HCT116 (cell line): ENCODE data around the gene KRT17. TPM values are rescaled to one million over a fixed set of nuclear protein-coding genes. Genes with fewer than 3 reads are reported as not detected.

Experiments
- ATAC-seq: fragments of 200-7000 bp; cut with Tn5 transposase; 2 replicates; pipeline ENCODE4 v1.9.1; 2020; ENCODE audit warnings: mild to moderate bottlenecking, moderate library complexity
- BruUV-seq: library from RNA; stranded (reverse); fragments of 400-500 nt; replicated peaks from 2 replicates; lab custom pipeline; 2021; lab: Mats Ljungman, UMichigan
- CTCF ChIA-PET: fragments of 300-600 bp; sonication (Branson Sonifier 250); formaldehyde crosslinking; loops from one replicate; lab custom pipeline; 2021; ENCODE audit warnings: antibody characterized with exemption; lab: Charles Lee
- POLR2A ChIA-PET: fragments of 300-600, 350-600 bp; sonication (Branson Sonifier 250); formaldehyde crosslinking; loops from one replicate; lab custom pipeline; 2021; ENCODE audit warnings: antibody characterized with exemption; lab: Charles Lee
- RAD21 ChIA-PET, 2 experiments: fragments of 300-600 bp; sonication (Branson Sonifier 250); formaldehyde crosslinking; loops; one replicate each; lab custom pipeline; 2023; ENCODE audit warnings: low total read pairs in 2 of 2; ENCODE audit not compliant: uncharacterized antibody in 2 of 2, unreplicated experiment in 2 of 2, low non-redundant PET in 1 of 2; lab: Charles Lee
- DNase-seq: peaks from one replicate; pipeline ENCODE4 v3.0.0-alpha.2; 2010; ENCODE audit warnings: low read depth, low spot score
- H2AFZ ChIP-seq: fragments of 200-600 bp; shearing (Covaris generic), sonication (generic); 2 replicates; pipeline ENCODE4 v1.6.1; 2017; ENCODE audit warnings: low read depth, mixed run types, mixed read lengths, antibody characterized with exemption, low read length; ENCODE audit not compliant: poor library complexity, severe bottlenecking
- H3K27ac ChIP-seq: 2 replicates; pipeline ENCODE4 v1.5.1; 2012; ENCODE audit warnings: low read depth, low read length
- H3K27me3 ChIP-seq: fragments of 200-600 bp; sonication (generic); 2 replicates; pipeline ENCODE4 v1.6.1; 2016; ENCODE audit warnings: mixed run types, low read length, mixed read lengths; ENCODE audit not compliant: insufficient read depth
- H3K36me3 ChIP-seq, 2 experiments: fragments of 200-500 bp in 1 of 2; fragments of 200-600 bp in 1 of 2; sonication (Bioruptor generic) in 1 of 2; sonication (generic) in 1 of 2; 2 replicates each; pipeline versions ENCODE4 v1.5.1 to v1.6.1; 2014 to 2016; ENCODE audit warnings: low read length in 2 of 2, inconsistent platforms in 1 of 2, mixed read lengths in 1 of 2, mixed run types in 1 of 2; ENCODE audit not compliant: insufficient read depth in 2 of 2, control insufficient read depth in 1 of 2
- H3K4me1 ChIP-seq, 2 experiments: fragments of 200-600 bp in 1 of 2; sonication (generic) in 1 of 2; 2 replicates each; pipeline versions ENCODE4 v1.5.1 to v1.6.1; 2012 to 2017; ENCODE audit warnings: low read length in 2 of 2, inconsistent platforms in 1 of 2, mild to moderate bottlenecking in 1 of 2, mixed read lengths in 1 of 2, mixed run types in 1 of 2, moderate library complexity in 1 of 2; ENCODE audit not compliant: insufficient read depth in 2 of 2, control insufficient read depth in 1 of 2
- H3K4me2 ChIP-seq: fragments of 200-600 bp; sonication (generic); 2 replicates; pipeline ENCODE4 v1.6.1; 2017; ENCODE audit warnings: mixed run types, low read length, mixed read lengths
- H3K4me3 ChIP-seq, 2 experiments: fragments of 200-600 bp in 1 of 2; sonication (generic) in 1 of 2; replicated peaks in 1 of 2; 2 replicates each; pipeline ENCODE4 v1.5.1; 2011 to 2016; ENCODE audit warnings: low read length in 2 of 2, control low read depth in 1 of 2, low read depth in 1 of 2, mild to moderate bottlenecking in 1 of 2, mixed read lengths in 1 of 2, mixed run types in 1 of 2
- H3K79me2 ChIP-seq: fragments of 200-600 bp; sonication (generic); 2 replicates; pipeline ENCODE4 v1.6.1; 2017; ENCODE audit warnings: mild to moderate bottlenecking, mixed run types, low read length, moderate library complexity, mixed read lengths; ENCODE audit not compliant: insufficient read depth
- H3K9ac ChIP-seq: fragments of 200-600 bp; sonication (generic); 2 replicates; pipeline ENCODE4 v1.6.1; 2016; ENCODE audit warnings: low read length, mixed read lengths
- H3K9me2 ChIP-seq: fragments of 200-600 bp; sonication (generic), shearing (Covaris generic); 2 replicates; pipeline ENCODE4 v1.6.1; 2017; ENCODE audit warnings: mixed run types, mild to moderate bottlenecking, moderate library complexity; ENCODE audit not compliant: insufficient read depth
- H3K9me3 ChIP-seq, 2 experiments: fragments of 200-500 bp in 1 of 2; fragments of 200-600 bp in 1 of 2; sonication (Bioruptor generic) in 1 of 2; sonication (generic) in 1 of 2; 2 replicates each; pipeline ENCODE4 v1.6.1; 2014 to 2017; ENCODE audit warnings: low read length in 2 of 2, mixed read lengths in 2 of 2, inconsistent platforms in 1 of 2, low read depth in 1 of 2, mild to moderate bottlenecking in 1 of 2, mixed run types in 1 of 2, moderate library complexity in 1 of 2; ENCODE audit not compliant: control insufficient read depth in 1 of 2, insufficient read depth in 1 of 2
- H4K20me1 ChIP-seq: fragments of 200-600 bp; sonication (generic), shearing (Covaris generic); 2 replicates; pipeline ENCODE4 v1.6.1; 2017; ENCODE audit warnings: mixed run types, mild to moderate bottlenecking, moderate library complexity; ENCODE audit not compliant: insufficient read depth
- EGR1 ChIP-seq: IDR thresholded peaks from 2 replicates; pipeline ENCODE4 v1.6.1; 2012; ENCODE audit warnings: low read depth
- EZH2 ChIP-seq: fragments of 200-600 bp; sonication (generic); IDR thresholded peaks from 2 replicates; pipeline ENCODE4 v1.6.1; 2017; ENCODE audit warnings: antibody characterized with exemption, mixed run types
- JUND ChIP-seq: IDR thresholded peaks from 2 replicates; pipeline ENCODE4 v1.6.1; 2012
- POLR2A ChIP-seq: IDR thresholded peaks from 2 replicates; pipeline ENCODE4 v1.7.0; 2011; ENCODE audit warnings: borderline replicate concordance; ENCODE audit not compliant: insufficient read depth, insufficient read length; ENCODE audit errors: extremely low read depth
- RAD21 ChIP-seq: IDR thresholded peaks from 2 replicates; pipeline ENCODE4 v1.6.1; 2012; ENCODE audit warnings: low read depth, mild to moderate bottlenecking
- SIN3A ChIP-seq: IDR thresholded peaks from 2 replicates; pipeline ENCODE4 v1.6.1; 2012; ENCODE audit warnings: low read depth
- YY1 ChIP-seq: IDR thresholded peaks from 2 replicates; pipeline ENCODE4 v1.6.1; 2011; ENCODE audit warnings: low read length, low read depth, moderate library complexity, mild to moderate bottlenecking; ENCODE audit not compliant: insufficient replicate concordance; ENCODE audit errors: extremely low read depth
- ZFX ChIP-seq: fragments of 450-650 bp; IDR thresholded peaks from 2 replicates; pipeline ENCODE4 v1.6.1; 2017
- ZNF274 ChIP-seq: fragments of 200-500 bp; sonication (Bioruptor generic); IDR thresholded peaks from 2 replicates; pipeline ENCODE4 v1.6.1; 2014; ENCODE audit warnings: mild to moderate bottlenecking, low read depth, low read length, inconsistent platforms
- intact Hi-C: fragments of 100-400 bp; cut with micrococcal nuclease; formaldehyde crosslinking; loops from 2 replicates; pipeline ENCODE4 v1.10.0; 2022
- total RNA-seq: library from RNA; stranded (reverse); gene quantifications from one replicate; pipeline ENCODE4 v1.2.1, GENCODE V29; 2021; ENCODE audit not compliant: unreplicated experiment
- TF ChIP-seq, protein P1 (sequence below): IDR thresholded peaks from 2 replicates; pipeline ENCODE4 v1.6.1; 2012
- TF ChIP-seq, protein P2 (sequence below): IDR thresholded peaks from 2 replicates; pipeline ENCODE4 v1.6.1; 2012
- TF ChIP-seq, protein P3 (sequence below): IDR thresholded peaks from 2 replicates; pipeline ENCODE4 v1.6.1; 2012; ENCODE audit warnings: low read depth
- TF ChIP-seq, protein P4 (sequence below): IDR thresholded peaks from 2 replicates; pipeline ENCODE4 v1.6.1; 2011; ENCODE audit warnings: mild to moderate bottlenecking, low read length, moderate library complexity; ENCODE audit not compliant: insufficient replicate concordance; ENCODE audit errors: extremely low read depth

The KRT17 gene
- total RNA-seq, 1 experiment from 2014 or later, result not detected

DNA sequence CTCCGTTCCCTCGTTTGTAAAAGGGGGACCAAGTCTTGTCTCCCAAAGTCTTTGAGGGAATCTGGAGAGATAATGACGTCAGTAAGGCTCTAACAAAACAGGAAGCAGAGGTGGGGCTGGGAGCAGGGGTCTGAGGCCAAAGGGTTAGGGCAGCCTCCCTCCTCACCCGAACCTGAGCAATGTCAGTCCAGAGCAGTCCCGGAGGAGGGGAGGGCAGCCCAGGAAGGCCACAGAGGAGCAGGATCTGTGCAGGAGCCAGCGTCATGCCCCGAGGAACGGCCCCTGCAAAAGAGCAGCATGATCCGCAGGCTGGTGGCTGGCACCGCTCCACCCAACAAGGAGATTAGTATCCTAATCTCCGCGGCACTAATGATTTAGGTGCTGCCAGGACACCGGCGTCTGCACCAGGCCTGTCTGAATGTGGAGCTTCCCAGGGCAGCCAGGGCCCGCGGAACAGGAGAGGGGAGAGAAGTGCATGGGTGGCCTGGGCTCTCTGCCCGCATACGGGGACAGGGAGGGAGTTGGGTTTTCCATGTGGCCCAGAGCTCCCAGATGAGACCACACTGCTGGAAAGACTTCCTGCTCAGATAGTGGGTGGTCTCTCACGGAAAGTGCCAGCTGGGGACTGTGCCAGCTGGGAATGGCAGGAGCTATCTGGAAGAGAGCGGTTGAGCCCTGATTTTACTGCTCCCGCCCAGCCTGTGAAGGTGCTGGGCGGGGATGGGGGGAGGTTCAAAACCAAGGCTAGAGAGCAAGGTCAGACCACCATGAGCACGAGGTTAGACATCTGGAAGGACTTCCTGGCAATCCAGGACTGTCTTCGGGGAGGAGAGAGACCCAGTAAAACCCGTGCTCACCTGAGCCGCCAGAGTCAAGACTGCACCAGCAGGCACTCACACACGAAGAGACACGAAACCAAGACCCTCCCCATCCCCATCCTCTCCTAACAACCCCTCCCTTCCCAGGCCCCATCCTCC is 11.0 kb upstream of the KRT17 start:
- Histone ChIP-seq H3K27me3 (no peaks in the 10 kb centered on the region), H3K4me2 (no peak overlapping the region), H3K27ac (no peak overlapping the region), H3K9me2 (no peaks in the 10 kb centered on the region), H3K9ac (no peak overlapping the region), H4K20me1 (no peaks in the 10 kb centered on the region), H3K36me3 (no peaks in the 10 kb centered on the region), H3K79me2 (no peaks in the 10 kb centered on the region), H2AFZ (no peak overlapping the region), H3K9me3 (no peaks in the 10 kb centered on the region), H3K4me3 (no peak overlapping the region), H3K4me1 (no peaks in the 10 kb centered on the region)
- BruUV-seq, result no TSS peak
- DNase-seq (no peak), ATAC-seq (no peak)
- no peak for TF ChIP-seq ZNF274
- TF ChIP-seq, protein P1, sequence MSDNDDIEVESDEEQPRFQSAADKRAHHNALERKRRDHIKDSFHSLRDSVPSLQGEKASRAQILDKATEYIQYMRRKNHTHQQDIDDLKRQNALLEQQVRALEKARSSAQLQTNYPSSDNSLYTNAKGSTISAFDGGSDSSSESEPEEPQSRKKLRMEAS, result no peak
- TF ChIP-seq, protein P2, sequence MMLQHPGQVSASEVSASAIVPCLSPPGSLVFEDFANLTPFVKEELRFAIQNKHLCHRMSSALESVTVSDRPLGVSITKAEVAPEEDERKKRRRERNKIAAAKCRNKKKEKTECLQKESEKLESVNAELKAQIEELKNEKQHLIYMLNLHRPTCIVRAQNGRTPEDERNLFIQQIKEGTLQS, result no peak
- TF ChIP-seq, protein P3, sequence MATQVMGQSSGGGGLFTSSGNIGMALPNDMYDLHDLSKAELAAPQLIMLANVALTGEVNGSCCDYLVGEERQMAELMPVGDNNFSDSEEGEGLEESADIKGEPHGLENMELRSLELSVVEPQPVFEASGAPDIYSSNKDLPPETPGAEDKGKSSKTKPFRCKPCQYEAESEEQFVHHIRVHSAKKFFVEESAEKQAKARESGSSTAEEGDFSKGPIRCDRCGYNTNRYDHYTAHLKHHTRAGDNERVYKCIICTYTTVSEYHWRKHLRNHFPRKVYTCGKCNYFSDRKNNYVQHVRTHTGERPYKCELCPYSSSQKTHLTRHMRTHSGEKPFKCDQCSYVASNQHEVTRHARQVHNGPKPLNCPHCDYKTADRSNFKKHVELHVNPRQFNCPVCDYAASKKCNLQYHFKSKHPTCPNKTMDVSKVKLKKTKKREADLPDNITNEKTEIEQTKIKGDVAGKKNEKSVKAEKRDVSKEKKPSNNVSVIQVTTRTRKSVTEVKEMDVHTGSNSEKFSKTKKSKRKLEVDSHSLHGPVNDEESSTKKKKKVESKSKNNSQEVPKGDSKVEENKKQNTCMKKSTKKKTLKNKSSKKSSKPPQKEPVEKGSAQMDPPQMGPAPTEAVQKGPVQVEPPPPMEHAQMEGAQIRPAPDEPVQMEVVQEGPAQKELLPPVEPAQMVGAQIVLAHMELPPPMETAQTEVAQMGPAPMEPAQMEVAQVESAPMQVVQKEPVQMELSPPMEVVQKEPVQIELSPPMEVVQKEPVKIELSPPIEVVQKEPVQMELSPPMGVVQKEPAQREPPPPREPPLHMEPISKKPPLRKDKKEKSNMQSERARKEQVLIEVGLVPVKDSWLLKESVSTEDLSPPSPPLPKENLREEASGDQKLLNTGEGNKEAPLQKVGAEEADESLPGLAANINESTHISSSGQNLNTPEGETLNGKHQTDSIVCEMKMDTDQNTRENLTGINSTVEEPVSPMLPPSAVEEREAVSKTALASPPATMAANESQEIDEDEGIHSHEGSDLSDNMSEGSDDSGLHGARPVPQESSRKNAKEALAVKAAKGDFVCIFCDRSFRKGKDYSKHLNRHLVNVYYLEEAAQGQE, result no peak
- no peak for TF ChIP-seq JUND
- no peak for TF ChIP-seq POLR2A
- TF ChIP-seq EGR1, result no peak
- TF ChIP-seq ZFX, result no peak
- TF ChIP-seq, protein P4, sequence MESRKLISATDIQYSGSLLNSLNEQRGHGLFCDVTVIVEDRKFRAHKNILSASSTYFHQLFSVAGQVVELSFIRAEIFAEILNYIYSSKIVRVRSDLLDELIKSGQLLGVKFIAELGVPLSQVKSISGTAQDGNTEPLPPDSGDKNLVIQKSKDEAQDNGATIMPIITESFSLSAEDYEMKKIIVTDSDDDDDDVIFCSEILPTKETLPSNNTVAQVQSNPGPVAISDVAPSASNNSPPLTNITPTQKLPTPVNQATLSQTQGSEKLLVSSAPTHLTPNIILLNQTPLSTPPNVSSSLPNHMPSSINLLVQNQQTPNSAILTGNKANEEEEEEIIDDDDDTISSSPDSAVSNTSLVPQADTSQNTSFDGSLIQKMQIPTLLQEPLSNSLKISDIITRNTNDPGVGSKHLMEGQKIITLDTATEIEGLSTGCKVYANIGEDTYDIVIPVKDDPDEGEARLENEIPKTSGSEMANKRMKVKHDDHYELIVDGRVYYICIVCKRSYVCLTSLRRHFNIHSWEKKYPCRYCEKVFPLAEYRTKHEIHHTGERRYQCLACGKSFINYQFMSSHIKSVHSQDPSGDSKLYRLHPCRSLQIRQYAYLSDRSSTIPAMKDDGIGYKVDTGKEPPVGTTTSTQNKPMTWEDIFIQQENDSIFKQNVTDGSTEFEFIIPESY, result no peak
- no peak for TF ChIP-seq SIN3A
- no peak for TF ChIP-seq RAD21
- TF ChIP-seq YY1, result no peak
- TF ChIP-seq EZH2, result no peak
- ChIA-PET CTCF (interaction anchor here (0.8 kb wide), 1 partner anchor 10 kb away, joined by 3 read pairs; no protein-coding TSS in a partner anchor), RAD21 (no interaction called here), POLR2A (no interaction called here)
- intact Hi-C loops, result no loop called here
